HUDEP-2 (cell line): ENCODE results near the gene EEF1AKMT2.
"Not testable (repeated sequence)": the region's sequence is repeated elsewhere in the genome, so short reads cannot be mapped to it uniquely, and the experiment has no call there.

Experiments
- DNase-seq, 76 experiments: peaks; one replicate each; lab custom pipeline; 2025; ENCODE audit not compliant: unreplicated experiment in 76 of 76; lab: John Stamatoyannopoulos, UW

Gene EEF1AKMT2

DNA sequence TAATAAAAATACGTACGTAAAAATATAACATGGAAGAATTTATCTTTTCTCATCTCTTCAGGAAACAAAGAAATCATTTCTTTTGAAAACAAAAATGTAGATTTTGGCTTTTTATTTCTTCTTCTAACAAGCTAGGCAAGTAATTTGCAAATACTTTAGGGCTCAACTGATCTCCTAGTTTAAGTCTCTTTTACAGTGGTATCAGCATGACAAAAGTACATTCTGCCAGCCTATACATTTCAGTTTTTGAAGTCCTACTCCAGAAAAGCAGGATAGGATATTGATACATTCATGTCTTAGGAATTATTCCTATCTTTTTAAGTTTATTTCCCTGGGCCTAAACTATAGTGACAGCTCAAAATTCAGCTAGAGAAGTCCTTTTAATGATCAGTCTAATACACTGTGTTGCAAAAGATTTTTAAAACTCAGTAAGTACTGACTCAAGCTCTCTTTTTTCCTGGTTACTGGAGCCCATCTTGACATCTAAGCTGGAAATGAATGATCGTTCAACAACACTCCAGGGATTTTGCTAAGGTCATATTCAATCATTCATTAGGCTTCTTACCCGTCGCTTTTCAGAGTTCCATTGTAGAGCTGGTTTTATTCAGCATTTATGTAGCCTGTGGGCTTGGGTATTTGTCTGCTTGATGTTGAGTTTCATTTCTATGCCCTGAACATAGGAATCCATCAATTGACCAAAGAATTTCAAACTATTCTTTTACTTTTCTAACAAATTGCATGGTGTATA lies 35.4 kb downstream of the EEF1AKMT2 start:
- DNase-seq, result no peak

DNA sequence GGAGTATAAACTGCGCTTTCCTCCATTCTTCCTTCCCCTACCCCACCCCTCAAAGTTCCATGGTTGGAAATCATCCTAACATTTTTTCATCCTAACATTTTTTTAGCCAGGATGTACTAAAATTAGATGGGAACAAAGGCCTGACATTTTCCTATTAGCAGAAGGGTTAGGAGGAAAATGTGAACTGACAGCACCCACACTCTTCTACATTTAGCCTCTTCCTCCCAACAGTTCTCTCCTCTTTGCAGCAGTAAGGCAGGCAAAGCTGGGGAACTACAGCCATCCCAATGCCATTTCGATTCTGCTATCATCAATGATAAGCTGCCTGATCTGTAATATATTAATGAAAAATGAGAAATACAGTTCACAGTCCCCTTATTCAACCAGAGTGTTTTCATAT lies 36.1 kb downstream of the EEF1AKMT2 start:
- DNase-seq, result no peak

DNA sequence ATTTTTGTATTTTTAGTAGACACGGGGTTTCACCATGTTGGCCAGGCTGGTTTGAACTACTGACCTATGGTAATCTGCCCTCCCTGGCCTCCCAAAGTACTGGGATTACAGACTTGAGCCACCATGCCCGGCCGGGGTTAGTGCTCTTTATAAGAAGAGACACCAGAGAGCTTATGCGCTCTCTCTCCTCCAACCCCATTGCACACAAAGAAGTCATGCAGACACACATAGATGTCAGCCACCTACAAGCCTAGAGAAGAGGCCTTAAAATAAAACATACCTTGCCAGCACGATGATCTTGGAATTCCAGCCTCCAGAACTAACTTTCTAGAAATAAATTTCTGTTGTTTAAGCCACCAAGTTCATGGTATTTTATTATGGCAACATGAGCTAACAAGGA lies 37.5 kb downstream of the EEF1AKMT2 start:
- no peak for DNase-seq

DNA sequence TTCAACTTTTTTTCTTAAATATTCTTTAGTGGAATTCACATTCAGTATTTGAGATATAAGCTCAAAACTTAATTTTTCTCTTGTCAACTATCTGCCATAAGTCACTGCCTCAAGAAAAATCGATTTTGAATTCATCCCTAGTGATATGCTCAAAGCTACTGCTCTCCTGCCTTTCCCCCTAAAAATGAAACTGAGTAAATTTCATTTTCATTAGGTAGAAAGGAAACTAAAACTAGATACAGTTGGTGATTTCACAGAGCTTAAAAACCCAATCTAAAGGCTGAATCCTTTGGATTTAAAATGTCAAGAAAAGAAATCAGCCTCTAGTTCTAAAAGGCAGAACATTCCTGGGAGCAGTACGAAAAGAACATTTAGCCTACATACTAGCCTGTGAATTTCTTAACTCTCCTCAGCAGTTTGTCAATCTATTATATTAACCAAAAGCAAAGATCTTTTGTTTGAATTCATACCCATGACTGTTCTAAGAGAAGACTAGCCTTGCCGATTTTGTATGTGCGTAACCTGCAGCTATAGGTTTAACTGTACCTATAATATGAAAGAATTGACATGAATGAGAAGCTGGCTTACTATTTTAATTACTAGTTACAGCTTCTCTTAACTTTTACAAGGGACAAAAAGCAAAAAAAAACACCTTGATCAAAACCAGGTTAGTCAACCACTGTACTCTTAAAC lies 42.6 kb downstream of the EEF1AKMT2 start:
- no peak for DNase-seq

DNA sequence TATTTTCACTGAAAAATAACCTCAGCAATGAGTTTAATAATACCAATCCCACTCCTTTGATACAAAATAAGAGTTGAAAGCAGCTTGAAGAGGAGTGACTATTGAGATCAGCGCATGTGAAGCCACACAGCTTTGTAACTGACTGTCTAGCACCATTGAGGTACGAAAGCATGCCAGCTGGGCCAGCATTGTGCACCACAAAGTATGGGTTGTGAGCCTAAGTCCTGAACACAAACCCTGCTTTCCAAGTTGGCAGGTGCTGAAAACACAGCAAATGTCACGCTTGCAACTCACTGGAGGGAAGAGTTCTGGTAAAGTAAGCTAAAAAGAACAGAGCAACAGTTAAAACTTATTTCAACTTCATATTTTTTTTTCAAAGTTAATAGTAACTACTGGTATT lies 43.5 kb downstream of the EEF1AKMT2 start:
- no peak for DNase-seq

DNA sequence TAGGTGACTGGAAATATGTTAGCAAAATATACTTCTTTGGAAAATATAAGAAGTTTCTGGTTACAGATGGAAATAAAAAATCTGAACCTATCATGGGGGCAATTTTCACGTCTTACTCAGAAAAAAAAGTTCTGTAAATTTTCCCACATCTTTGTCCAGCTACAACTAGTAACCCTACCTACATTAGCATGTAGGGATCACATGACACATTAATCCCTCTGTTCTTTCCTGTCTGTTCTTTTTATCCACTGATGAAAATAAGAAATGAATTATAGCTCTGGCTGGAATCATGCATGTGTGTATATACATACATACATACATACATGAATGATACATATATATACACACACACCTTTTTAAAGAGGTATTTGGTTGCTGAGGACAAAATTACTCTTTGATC lies 43.9 kb downstream of the EEF1AKMT2 start:
- DNase-seq, result no peak

DNA sequence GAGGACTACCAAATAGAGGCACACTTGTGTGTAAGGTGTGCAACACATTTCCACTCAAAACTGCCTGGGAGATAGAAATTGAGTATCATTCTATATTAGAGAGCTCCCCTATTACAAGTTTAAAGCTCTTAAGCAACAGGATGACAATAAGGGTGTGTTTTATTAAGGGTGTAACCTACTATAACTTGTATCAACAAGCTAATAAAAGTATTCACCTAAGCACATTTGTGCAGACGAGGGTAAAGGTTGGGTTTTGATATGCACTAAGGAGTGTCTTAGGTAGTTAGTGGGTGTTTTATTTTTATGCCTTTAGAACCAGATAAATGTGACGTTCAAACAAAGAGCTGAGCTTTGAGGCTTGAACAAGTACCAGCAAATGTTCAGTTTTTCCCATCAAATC lies 44.7 kb downstream of the EEF1AKMT2 start:
- no peak for DNase-seq

DNA sequence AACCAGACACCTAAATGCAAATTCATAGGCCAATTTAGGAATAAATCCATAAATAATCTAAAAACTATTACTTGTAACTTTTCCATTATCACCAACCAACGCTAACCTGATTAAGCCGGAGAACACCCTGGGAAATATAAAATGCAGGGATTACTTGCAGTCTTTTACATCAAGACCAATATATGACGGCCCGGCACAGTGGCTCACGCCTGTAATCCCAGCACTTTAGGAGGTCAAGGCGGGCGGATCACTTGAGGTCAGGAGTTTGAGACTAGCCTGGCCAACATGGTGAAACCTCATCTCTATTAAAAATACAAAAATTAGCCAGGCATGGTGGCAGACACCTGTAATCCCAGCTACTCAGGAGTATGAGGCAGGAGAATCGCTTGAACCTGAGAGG lies 45.2 kb downstream of the EEF1AKMT2 start:
- DNase-seq, result not testable (repeated sequence)

DNA sequence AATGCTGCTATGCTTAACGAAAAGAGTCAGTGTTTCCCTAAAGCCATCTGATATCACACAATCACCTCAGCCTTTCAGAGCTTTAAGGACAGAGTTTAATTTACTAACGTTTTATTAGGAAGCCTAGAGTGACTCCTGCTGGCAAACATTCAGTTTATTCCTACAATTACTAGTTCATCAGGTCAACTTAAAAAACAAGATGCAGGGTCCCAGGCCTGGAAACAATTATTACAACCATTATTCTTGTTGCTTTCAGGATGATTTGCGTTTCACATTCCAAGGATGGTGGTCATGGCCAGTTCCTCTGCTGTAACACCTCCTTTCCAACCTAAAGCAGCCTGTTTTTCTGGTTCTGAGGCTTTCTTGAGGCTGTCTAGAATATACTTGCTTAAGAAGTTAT lies 46.0 kb downstream of the EEF1AKMT2 start:
- peak in 23 of 76 experiments; percentile 9 to 49 (median 31) for DNase-seq

DNA sequence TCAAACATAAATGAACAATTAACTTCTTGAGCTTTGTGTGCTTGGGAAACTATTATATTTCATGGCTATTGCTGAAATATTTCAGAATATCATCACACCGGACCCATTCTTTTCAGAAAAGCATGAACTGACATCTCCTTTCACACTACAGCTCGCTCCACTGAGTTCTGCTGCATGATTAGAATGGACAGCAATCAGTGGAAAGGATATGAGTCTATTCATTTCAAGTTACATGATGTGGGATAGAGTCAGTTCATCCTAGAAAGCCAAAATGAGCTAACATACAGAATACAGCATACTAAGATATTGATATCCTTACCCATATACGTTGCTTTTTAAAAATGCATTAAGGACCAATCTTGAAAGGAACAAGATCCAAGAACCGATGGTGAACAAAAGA lies 46.4 kb downstream of the EEF1AKMT2 start:
- no peak for DNase-seq

DNA sequence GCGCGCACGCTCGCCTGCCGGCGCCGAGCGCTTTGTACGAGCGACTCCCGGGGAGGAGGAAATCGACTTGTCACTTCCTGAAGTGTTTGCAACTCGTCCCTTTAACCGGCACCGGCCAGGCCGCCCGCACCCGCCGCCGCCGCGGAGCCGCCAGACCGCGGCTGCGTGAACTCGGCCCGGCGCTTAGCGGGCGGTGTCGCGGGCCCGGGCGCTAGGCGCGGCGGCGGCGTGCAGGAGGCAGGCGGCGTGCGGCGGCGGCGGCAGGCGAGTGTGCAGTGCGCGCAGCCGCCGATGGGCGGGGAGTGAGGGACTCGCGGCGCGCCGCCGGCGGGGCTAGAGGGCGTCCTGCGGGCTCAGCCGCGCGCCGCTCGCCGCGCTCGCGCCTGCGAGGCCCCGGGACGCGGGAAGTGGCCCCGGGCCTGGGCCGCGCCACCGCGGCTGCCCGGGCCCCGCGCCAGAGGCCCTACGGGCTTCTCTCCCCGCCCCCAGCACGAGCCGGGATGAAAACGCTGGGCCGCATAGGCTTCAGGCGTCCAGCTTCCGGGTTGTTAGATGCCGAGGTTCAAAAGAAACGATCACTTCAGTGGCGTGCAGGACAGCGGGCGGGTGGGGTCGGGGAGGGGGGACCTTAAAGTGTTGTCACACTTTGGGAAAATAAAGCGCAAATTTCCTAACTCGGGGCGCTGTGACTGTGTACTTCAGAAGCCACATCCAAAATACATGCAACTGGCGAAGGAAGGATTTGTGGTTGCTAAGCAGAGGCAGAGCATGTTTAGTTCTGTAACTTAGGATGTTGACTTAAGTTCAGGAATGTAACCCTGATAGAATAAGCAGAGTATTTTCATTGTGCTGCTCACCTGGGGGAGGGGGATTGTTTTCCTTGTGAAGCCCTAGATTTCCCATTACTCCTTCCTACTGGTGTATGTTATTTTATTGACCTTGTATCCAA lies 47.3 kb downstream of the EEF1AKMT2 start, which contains the start of gene FAM53B:
FAM53B (minus strand) TSS at position 277 of the 949 bp plus-strand sequence. CDS start 37,665 bp downstream, outside the sequence.
- DNase-seq, result peak in 70 of 76 experiments; percentile 14 to 84 (median 66)

DNA sequence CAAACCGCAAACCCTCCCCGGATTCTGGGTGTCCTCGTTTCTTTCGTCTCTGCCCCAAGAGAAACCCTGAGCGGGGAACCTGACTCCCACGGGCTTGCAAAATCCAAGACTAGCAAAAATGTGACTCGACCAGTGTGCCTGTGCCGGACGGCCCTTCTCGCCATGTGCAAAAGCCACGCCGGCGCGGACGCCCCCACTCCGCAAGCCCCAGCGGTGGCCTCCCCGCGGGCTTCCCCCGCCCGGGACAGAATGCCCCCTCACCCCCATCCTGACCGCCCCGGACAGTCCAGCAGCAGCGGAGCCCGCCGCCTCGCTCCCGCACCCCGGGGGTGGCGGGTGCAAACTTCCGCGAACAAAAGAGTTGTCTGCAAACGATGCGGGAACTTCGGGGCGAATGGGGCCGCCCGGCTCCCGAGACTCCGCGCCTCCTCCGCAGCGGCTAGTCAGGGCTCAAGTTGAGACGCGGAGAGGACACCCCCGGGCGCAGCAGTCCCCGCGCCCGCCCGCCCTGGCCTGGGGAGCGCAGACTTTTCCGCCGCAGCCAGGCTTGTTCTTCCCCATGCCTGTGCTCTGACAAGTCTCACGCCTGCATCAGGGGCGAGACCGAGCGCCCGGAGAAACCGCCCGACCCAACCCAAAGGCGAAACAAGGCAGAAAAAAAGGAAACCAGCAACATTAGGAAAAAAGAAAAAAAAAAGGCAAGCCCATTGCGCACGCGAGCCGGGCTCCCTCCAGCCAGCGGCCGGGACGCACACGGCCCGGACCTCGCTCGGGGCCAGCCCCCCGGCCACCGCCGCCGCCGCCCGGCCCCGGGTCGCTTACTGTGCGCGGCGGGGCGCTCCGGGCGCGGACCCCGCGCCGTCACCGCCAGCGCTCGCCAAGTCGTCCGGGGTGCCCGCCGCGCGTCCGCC lies 48.2 kb downstream of the EEF1AKMT2 start:
- DNase-seq, result peak in 16 of 76 experiments; percentile 13 to 58 (median 41)

DNA sequence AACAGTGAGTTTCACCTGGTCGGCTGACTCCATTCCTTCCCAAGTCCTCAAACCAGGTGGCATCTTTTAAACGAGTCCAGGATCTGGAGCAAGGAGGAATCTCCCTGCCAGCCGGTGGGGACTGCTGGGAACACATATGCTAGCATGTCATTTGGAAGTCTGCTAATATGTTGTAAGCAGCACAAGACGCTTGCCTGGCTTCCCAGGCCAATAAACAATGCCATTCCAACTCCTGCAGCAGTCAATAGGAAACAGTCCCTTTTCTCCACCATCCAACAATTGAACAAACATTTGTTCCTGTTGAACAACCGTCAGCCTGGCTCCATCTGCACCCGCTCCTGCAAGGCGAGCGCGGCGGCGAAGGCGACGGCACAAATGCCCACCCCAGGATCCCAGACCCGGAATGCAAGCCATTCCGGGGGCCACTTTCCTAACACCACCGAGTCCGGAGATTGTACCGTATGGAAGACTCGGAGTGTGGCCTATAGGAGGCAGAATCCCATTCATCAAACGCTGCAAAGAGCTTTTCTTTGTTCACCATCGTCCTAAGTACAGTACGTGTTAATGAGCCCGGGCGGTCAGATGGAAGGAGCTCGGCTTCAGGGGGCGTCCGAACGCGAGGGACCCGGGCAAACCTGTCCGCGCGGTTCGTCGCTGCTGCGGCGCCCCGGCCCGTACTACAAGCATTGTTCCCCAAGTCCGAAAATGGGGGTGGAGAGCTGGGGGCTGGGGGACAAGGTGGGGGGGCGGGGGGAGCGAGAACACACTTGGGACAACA lies 49.1 kb downstream of the EEF1AKMT2 start:
- DNase-seq, result peak in 27 of 76 experiments; percentile 9 to 49 (median 31)

DNA sequence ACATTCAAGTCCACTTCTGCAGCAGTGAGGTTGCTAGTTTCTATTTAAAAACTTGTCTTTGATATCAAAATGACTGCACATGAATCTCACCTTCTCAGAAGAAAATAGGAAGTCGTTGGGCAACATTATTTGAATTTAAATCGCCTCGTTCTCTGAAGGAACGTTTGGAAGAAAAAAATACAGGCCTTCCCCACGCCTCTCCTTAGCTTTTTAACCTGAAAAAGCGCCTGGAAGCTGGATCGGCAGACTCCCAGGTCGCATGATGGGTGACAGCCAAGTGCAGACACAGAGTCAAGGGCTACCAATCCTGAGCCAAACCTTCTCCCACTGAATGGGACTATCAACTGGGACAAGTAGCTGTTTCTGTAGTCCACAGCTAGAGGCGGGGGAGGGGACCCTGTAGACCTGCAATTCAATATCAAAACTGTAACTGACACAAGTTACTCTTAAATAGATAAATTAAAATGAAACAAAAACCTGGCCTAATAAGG lies 49.7 kb downstream of the EEF1AKMT2 start:
- DNase-seq, result peak in 9 of 76 experiments; percentile 9 to 36 (median 20)

DNA sequence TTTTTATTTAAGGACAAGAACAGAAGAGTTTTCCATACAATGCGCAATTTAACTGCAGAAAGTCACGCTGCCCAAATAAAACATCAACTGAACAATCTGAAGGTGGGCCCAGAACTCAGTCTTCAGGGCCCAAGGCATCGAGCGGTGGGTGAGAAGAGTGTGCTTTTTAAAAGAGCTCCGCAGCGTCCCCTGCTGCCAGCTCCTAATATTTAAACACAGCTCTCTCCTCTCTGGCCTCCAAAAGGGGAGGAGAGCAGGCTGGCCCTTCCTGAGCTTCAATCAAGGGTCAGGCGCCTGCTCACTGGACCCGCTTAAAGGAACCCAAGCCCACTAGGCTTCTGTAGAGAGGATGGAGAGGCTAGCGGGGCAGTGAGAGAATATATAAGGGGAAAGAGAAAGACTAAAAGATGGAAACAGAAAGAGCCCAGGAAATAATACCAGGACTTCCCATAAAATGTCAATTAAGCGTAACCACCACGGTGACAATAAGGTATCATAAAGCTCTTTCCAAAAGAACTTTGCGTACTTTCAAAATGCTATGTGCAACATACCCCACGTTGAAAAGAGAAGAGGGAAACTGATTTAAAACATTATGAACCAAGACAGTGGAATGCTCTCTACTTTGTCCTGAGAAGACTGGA lies 50.3 kb downstream of the EEF1AKMT2 start:
- peak in 71 of 76 experiments; percentile 12 to 84 (median 61) for DNase-seq

DNA sequence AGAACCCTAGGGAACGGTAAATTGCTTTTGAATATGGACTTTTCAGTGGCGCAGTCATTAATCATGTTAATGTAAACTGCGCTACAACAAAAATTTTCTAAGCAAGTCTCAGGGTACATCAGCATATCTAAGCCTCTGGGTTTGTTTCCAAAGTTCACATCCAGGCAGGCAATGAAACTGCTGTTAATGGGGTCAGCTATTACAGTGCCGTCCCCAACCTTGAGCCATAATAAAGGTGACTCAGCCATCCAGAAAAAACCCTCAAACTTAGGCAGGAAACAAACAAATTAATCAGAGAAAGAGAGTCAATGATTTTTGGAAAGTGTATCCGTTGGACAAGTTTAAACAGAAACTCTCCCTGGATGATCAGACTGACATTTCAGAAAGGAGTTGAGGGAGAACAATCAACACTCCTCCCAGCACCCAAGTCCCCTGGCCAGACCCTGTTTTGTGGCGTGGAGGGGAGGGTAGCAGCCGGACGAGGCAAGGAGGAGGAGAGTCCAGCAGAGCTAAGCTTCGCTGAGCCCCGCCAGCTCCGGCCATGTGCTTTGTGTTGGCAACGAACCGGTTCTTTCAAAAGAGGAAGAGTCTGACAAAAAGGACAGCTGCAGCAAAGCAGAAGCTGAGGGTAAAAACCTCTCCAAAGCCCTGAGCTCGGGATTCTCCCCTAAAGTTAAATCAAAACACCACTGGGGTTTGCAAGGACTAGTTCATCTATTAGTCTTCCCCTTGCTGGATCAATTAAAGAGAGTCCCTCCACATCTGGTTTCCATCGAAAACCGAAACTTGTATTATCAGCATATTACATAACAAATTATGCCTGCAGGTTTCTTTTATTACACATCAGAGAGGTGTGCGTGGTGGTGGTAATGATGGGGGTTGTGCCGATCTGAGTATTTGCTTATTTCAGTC lies 51.1 kb downstream of the EEF1AKMT2 start:
- DNase-seq, result peak in 12 of 76 experiments; percentile 1 to 25 (median 15)

DNA sequence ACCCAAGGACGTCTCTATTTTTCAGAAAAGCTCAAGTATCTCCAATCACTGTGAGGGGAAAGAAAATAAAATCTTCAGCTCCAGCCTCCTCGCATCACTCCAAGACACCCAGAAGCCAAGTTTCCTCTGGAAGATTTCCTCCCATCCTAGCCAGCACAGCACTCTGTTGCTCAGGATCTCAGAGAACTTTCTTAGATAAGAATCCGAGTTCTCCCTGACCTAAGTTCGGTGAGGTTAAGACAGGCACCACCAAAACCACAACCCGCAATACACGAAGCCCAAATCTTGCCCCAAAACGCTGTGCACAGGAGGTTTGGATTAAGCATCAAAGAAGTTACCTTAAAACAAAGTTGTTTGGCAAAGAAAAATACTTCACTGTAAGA lies 51.7 kb downstream of the EEF1AKMT2 start:
- peak in 1 of 76 experiments; percentile 27 for DNase-seq
